ENCODE measurements around the gene MRTFA.

MRTFA gene

DNA sequence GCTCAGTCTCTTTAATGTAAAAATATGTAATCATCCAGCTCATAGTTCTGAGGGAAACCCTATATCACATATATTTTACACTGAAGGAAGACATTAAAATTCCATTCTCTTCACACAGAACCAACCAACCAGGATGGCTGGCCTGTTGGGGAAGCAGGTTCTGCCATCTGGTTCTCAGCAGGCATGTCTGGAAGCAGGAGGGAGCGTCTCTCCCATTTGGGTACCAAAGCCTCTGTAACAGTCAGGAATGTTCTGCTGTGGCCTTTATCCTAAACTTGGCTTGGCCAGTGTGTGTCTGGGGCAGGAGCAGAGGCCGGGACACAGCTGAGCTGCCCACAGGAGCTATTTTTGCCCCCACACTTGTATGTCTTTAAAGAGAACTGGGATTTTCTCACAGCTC lies 236.9 kb downstream of the MRTFA start:
- H3K36me3 ChIP-seq (ENCODE audit: control insufficient read depth, low read depth, low read length): peaks cover 10% of the 10 kb centered on the region
- H3K27ac ChIP-seq (ENCODE audit: low read length): no peak overlapping the region
- peaks cover 12% of the 10 kb centered on the region for H3K4me1 ChIP-seq (ENCODE audit: control insufficient read depth, low read depth, low read length)
- no peak overlapping the region for H3K9ac ChIP-seq (ENCODE audit: low read length)
- H3K4me3 ChIP-seq (ENCODE audit: low read length): no peak overlapping the region
- H3K9me3 ChIP-seq (ENCODE audit: control insufficient read depth, low read depth, low read length): no peaks in the 10 kb centered on the region
- no peaks in the 10 kb centered on the region for H3K27me3 ChIP-seq (ENCODE audit: control insufficient read depth, insufficient read depth, low read length)

DNA sequence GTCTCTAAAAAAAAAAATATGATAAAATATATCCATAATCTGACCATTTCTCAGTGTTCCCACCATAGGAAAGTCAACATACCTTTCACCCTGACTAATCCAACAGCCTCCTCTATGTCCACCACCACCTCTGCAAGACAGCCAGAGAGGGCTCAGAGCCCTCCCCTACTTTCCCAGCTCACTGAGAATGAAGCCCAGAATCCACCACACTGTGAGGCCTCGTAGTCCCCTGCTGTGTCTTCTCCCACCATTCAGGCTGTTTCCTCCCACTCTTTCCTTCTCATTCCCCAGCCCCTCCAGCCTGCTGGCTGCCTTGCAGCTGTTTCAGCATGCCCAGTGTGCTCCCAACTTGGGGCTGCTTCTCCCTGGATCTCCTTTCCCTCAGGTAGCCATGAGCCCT lies 239.1 kb downstream of the MRTFA start:
- Histone ChIP-seq H3K4me1 (ENCODE audit: control insufficient read depth, low read depth, low read length) (peaks cover 12% of the 10 kb centered on the region), H3K9ac (ENCODE audit: low read length) (no peak overlapping the region), H3K9me3 (ENCODE audit: control insufficient read depth, low read depth, low read length) (no peaks in the 10 kb centered on the region), H3K4me3 (ENCODE audit: low read length) (no peak overlapping the region), H3K27me3 (ENCODE audit: control insufficient read depth, insufficient read depth, low read length) (no peaks in the 10 kb centered on the region), H3K27ac (ENCODE audit: low read length) (no peak overlapping the region), H3K36me3 (ENCODE audit: control insufficient read depth, low read depth, low read length) (peaks cover 8% of the 10 kb centered on the region)

DNA sequence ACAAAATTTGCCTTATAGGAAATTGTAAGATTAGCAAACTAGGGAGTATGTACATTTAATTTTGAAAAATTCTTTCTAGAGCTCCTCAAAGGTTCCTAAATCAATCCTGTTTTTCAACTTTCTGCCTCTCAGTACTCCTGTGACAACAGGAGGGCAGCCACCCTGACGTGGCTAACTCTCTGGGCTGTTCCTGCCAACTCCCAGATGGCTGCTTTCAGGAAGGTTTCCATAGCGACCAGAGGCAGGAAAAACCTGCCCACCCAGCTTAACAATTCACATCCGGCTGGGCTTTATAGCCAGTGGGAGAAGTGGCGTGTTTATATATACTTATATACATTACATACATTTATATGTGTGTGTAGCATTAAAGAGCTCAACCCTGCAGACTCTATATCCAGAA lies 239.6 kb downstream of the MRTFA start:
- peaks cover 14% of the 10 kb centered on the region for H3K4me1 ChIP-seq (ENCODE audit: control insufficient read depth, low read depth, low read length)
- H3K9me3 ChIP-seq (ENCODE audit: control insufficient read depth, low read depth, low read length): no peaks in the 10 kb centered on the region
- H3K27me3 ChIP-seq (ENCODE audit: control insufficient read depth, insufficient read depth, low read length): no peaks in the 10 kb centered on the region
- peaks cover 4% of the 10 kb centered on the region for H3K36me3 ChIP-seq (ENCODE audit: control insufficient read depth, low read depth, low read length)
- H3K4me3 ChIP-seq (ENCODE audit: low read length): no peak overlapping the region
- peak overlapping the region; percentile 47 for H3K27ac ChIP-seq (ENCODE audit: low read length)
- H3K9ac ChIP-seq (ENCODE audit: low read length): no peak overlapping the region

DNA sequence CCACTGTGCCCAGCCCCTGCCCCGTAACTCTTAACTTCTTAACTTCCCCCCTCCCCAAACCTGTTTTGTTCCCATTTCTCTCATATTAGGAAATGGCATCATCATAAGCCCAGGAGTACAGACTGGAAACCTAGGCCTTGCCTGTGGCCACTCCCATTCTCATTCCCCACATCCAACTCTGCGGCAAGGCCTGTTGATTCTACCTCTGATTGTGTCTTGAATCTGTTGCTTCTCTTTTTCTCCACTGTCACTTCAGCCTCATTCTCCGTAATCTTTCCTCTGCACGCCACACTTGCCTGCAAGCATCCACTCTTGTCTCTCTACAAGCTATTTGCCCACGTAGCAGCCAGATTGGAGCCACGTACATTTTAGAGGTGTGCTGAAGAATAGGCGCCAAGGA lies 240.9 kb downstream of the MRTFA start:
- Histone ChIP-seq H3K9ac (ENCODE audit: low read length) (no peak overlapping the region), H3K27ac (ENCODE audit: low read length) (no peak overlapping the region), H3K27me3 (ENCODE audit: control insufficient read depth, insufficient read depth, low read length) (no peaks in the 10 kb centered on the region), H3K4me3 (ENCODE audit: low read length) (no peak overlapping the region), H3K36me3 (ENCODE audit: control insufficient read depth, low read depth, low read length) (no peaks in the 10 kb centered on the region), H3K4me1 (ENCODE audit: control insufficient read depth, low read depth, low read length) (peaks cover 16% of the 10 kb centered on the region), H3K9me3 (ENCODE audit: control insufficient read depth, low read depth, low read length) (no peaks in the 10 kb centered on the region)

DNA sequence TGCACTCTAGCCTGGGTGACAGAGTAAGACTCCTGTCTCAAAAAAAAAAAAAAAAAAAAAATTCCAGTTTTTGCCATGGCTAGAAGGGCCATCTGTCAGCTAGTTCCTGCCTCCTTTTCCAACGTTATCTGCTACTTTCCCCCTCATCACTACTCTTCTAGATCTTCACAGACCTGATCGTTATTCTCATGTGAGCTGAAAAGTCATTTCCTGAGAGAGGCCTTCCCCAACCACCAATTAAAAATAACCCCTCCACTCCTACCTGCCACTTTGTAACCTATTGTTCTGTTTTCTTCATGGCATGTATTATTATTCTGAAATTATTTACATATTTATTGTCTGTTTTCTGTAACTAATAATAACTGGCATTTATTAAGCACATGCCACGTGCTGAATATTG lies 241.9 kb downstream of the MRTFA start:
- Histone ChIP-seq H3K4me3 (ENCODE audit: low read length) (no peak overlapping the region), H3K27ac (ENCODE audit: low read length) (no peak overlapping the region), H3K36me3 (ENCODE audit: control insufficient read depth, low read depth, low read length) (no peaks in the 10 kb centered on the region), H3K4me1 (ENCODE audit: control insufficient read depth, low read depth, low read length) (peaks cover 16% of the 10 kb centered on the region), H3K27me3 (ENCODE audit: control insufficient read depth, insufficient read depth, low read length) (no peaks in the 10 kb centered on the region), H3K9me3 (ENCODE audit: control insufficient read depth, low read depth, low read length) (no peaks in the 10 kb centered on the region), H3K9ac (ENCODE audit: low read length) (no peak overlapping the region)

DNA sequence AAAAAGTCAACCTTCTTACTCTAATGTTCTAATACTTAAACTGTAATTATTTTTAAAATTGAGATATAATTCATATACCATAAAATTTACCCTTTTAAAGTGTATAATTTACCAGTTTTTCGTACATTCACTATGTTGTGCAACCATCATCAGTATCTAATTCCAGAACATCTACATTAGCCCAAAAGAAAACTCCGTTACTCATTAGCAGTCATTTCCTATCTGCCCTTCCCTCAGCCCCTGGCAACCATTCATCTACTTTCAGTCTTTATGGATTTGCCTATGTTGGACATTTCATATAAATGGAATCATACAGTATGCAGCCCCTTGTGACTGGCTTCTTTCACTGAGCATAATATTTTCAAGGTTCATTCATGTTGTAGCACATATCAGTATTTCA lies 243.9 kb downstream of the MRTFA start:
- H3K27me3 ChIP-seq (ENCODE audit: control insufficient read depth, insufficient read depth, low read length): no peaks in the 10 kb centered on the region
- no peak overlapping the region for H3K27ac ChIP-seq (ENCODE audit: low read length)
- no peaks in the 10 kb centered on the region for H3K9me3 ChIP-seq (ENCODE audit: control insufficient read depth, low read depth, low read length)
- no peak overlapping the region for H3K4me3 ChIP-seq (ENCODE audit: low read length)
- no peak overlapping the region for H3K9ac ChIP-seq (ENCODE audit: low read length)
- H3K4me1 ChIP-seq (ENCODE audit: control insufficient read depth, low read depth, low read length): peaks cover 14% of the 10 kb centered on the region
- no peaks in the 10 kb centered on the region for H3K36me3 ChIP-seq (ENCODE audit: control insufficient read depth, low read depth, low read length)

DNA sequence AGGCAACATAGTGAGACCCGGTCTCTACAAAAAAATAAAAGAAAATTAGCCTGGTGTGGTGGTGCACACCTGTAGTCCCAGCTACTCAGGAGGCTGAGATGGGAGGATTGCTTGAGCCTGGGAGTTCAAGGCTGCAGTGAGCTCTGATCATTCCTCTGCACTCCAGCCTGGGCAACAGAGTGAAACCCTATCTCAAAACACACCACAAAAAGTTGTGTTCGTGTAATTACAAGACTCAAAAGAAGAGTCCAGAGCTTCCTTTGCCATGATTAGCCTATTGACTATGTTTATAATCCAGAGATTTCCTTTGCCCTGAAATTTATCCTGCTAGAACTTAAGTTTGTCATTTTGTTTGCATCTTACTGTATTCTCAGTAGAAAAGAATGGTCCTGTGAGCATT lies 245.1 kb downstream of the MRTFA start:
- H3K4me1 ChIP-seq (ENCODE audit: control insufficient read depth, low read depth, low read length): peaks cover 4% of the 10 kb centered on the region
- no peak overlapping the region for H3K4me3 ChIP-seq (ENCODE audit: low read length)
- H3K9me3 ChIP-seq (ENCODE audit: control insufficient read depth, low read depth, low read length): no peaks in the 10 kb centered on the region
- H3K9ac ChIP-seq (ENCODE audit: low read length): no peak overlapping the region
- H3K27me3 ChIP-seq (ENCODE audit: control insufficient read depth, insufficient read depth, low read length): no peaks in the 10 kb centered on the region
- no peaks in the 10 kb centered on the region for H3K36me3 ChIP-seq (ENCODE audit: control insufficient read depth, low read depth, low read length)
- H3K27ac ChIP-seq (ENCODE audit: low read length): no peak overlapping the region

- Histone ChIP-seq H3K4me3 (ENCODE audit: low read length) (no peak overlapping the region), H3K27me3 (ENCODE audit: control insufficient read depth, insufficient read depth, low read length) (no peaks in the 10 kb centered on the region), H3K4me1 (ENCODE audit: control insufficient read depth, low read depth, low read length) (peaks cover 4% of the 10 kb centered on the region), H3K9ac (ENCODE audit: low read length) (no peak overlapping the region), H3K36me3 (ENCODE audit: control insufficient read depth, low read depth, low read length) (no peaks in the 10 kb centered on the region), H3K27ac (ENCODE audit: low read length) (no peak overlapping the region), H3K9me3 (ENCODE audit: control insufficient read depth, low read depth, low read length) (no peaks in the 10 kb centered on the region)
Observed at GRCh38 chr22:40388231-40388630, 248.3 kb downstream of the MRTFA start.

- Histone ChIP-seq H3K9me3 (ENCODE audit: control insufficient read depth, low read depth, low read length) (no peaks in the 10 kb centered on the region), H3K4me1 (ENCODE audit: control insufficient read depth, low read depth, low read length) (peaks cover 4% of the 10 kb centered on the region), H3K27ac (ENCODE audit: low read length) (no peak overlapping the region), H3K36me3 (ENCODE audit: control insufficient read depth, low read depth, low read length) (no peaks in the 10 kb centered on the region), H3K4me3 (ENCODE audit: low read length) (no peak overlapping the region), H3K27me3 (ENCODE audit: control insufficient read depth, insufficient read depth, low read length) (no peaks in the 10 kb centered on the region), H3K9ac (ENCODE audit: low read length) (no peak overlapping the region)
Observed at GRCh38 chr22:40387746-40388145, 248.8 kb downstream of the MRTFA start.

DNA sequence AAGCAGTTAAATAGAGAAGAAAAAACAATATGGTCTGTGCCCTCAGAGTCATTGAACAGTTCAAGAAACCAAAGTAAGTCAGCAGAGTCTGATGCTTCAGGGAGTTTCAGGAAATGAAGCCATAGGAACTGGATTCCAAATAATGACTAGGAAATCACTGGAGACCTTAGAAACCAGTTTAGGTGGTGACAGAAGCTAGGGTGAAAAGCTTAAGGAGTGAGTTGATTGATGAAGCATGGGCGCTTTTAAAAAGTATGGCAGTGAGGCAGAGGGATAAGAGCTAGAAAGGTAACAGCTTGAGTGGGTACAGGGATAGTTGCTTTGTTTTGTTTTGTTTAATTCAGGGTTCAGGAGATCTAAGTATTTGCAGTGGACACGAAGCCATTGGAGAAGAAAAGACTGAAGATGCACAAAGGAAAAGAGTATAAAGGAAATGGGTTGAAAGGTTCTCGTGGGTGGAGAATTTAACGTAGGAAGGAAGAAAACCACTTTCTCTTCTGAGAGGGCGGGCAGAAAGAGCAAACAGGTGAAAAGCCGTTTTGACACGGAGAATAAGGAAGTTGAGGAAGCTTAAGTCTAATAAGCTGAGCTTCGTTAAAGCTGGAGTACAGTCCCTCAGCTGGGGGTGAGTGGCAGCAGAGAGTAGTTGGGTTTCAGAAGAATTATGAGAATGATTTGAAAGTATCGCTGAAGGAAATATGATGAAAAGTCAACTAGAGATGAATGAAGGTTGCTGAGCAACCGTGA lies 251.3 kb downstream of the MRTFA start:
- Histone ChIP-seq H3K27me3 (ENCODE audit: control insufficient read depth, insufficient read depth, low read length) (no peaks in the 10 kb centered on the region), H3K9me3 (ENCODE audit: control insufficient read depth, low read depth, low read length) (no peaks in the 10 kb centered on the region), H3K4me3 (ENCODE audit: low read length) (no peak overlapping the region), H3K36me3 (ENCODE audit: control insufficient read depth, low read depth, low read length) (no peaks in the 10 kb centered on the region), H3K4me1 (ENCODE audit: control insufficient read depth, low read depth, low read length) (no peaks in the 10 kb centered on the region), H3K27ac (ENCODE audit: low read length) (no peak overlapping the region), H3K9ac (ENCODE audit: low read length) (no peak overlapping the region)

GRCh38 chr22:40383905-40384304 lies 252.6 kb downstream of the MRTFA start:
- no peak overlapping the region for H3K27ac ChIP-seq (ENCODE audit: low read length)
- H3K27me3 ChIP-seq (ENCODE audit: control insufficient read depth, insufficient read depth, low read length): no peaks in the 10 kb centered on the region
- no peaks in the 10 kb centered on the region for H3K9me3 ChIP-seq (ENCODE audit: control insufficient read depth, low read depth, low read length)
- H3K9ac ChIP-seq (ENCODE audit: low read length): no peak overlapping the region
- no peak overlapping the region for H3K4me3 ChIP-seq (ENCODE audit: low read length)
- H3K4me1 ChIP-seq (ENCODE audit: control insufficient read depth, low read depth, low read length): no peaks in the 10 kb centered on the region
- H3K36me3 ChIP-seq (ENCODE audit: control insufficient read depth, low read depth, low read length): no peaks in the 10 kb centered on the region

DNA sequence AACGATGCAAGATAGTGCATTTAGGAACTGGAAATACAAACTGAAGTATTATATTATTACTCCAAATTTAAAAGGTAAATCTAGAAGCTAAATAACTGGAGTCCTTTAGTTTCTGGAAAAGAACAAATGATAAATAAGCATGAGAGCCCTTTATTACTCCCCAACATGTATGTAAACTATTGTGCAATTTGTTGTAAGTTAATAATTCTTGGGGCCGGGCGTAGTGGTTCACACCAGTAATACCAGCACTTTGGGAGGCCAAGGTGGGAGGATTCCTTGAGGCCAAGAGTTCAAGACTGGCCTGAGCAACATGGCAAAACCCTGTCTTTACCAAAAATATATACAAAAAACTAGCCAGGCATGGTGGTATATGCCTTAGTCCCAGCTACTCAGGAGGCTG lies 255.1 kb downstream of the MRTFA start:
- no peaks in the 10 kb centered on the region for H3K36me3 ChIP-seq (ENCODE audit: control insufficient read depth, low read depth, low read length)
- no peaks in the 10 kb centered on the region for H3K27me3 ChIP-seq (ENCODE audit: control insufficient read depth, insufficient read depth, low read length)
- H3K27ac ChIP-seq (ENCODE audit: low read length): no peak overlapping the region
- H3K9me3 ChIP-seq (ENCODE audit: control insufficient read depth, low read depth, low read length): no peaks in the 10 kb centered on the region
- no peak overlapping the region for H3K9ac ChIP-seq (ENCODE audit: low read length)
- no peaks in the 10 kb centered on the region for H3K4me1 ChIP-seq (ENCODE audit: control insufficient read depth, low read depth, low read length)
- no peak overlapping the region for H3K4me3 ChIP-seq (ENCODE audit: low read length)
